K562 (cell line): ENCODE measurements around the gene SPANXA2. TPM values are rescaled to one million over a fixed set of nuclear protein-coding genes. Genes with fewer than 3 reads are reported as not detected.

Experiments
- ATAC-seq: fragments of 200-7000 bp; cut with Tn5 transposase; 3 replicates; pipeline ENCODE4 v1.9.1; 2020; ENCODE audit warnings: moderate library complexity
- BruUV-seq: library from RNA; stranded (reverse); fragments of 400-500 nt; replicated peaks from 2 replicates; lab custom pipeline; 2021; lab: Mats Ljungman, UMichigan
- CTCF ChIA-PET: fragments of 300-600 bp; formaldehyde crosslinking; extraction: SDS; loops from one replicate; lab custom pipeline; 2021; ENCODE audit warnings: low intra/inter-chr PET ratio; lab: Yijun Ruan, JAX
- POLR2A ChIA-PET: fragments of 300-600, 350-650 bp; sonication (Branson Sonifier 250); formaldehyde crosslinking; extraction: SDS; loops from one replicate; lab custom pipeline; 2021; ENCODE audit warnings: antibody characterized with exemption, inconsistent platforms; lab: Yijun Ruan, JAX
- DNase-seq, 4 experiments: peaks; one replicate each; pipeline versions ENCODE4 v3.0.0 to v3.0.0-alpha.2; 2011 to 2018; ENCODE audit warnings: low spot score in 3 of 4, mixed read lengths in 3 of 4; ENCODE audit errors: extremely low read depth in 1 of 4
- FAIRE-seq: peaks from 2 replicates; lab custom pipeline; 2011; peaks lifted over from hg19 to GRCh38; lab: Jason Lieb, UNC
- H2AFZ ChIP-seq: 2 replicates; pipeline ENCODE4 v1.6.0; 2011; ENCODE audit warnings: low read depth, low read length, control low read depth, inconsistent platforms
- H3K27ac ChIP-seq: fragments of 200-600 bp; 3 replicates; pipeline ENCODE4 v1.8.0; 2011; ENCODE audit warnings: low read depth, mild to moderate bottlenecking, control low read depth, inconsistent platforms, low read length, moderate library complexity, mixed read lengths; ENCODE audit errors: extremely low read depth
- H3K27me3 ChIP-seq, 2 experiments: fragments of 300-600 bp in 1 of 2; 2 replicates in 1 of 2; 3 replicates in 1 of 2; pipeline versions ENCODE4 v1.6.0 to v1.8.0; 2011; ENCODE audit warnings: inconsistent platforms in 2 of 2, low read length in 2 of 2, mild to moderate bottlenecking in 1 of 2, mixed read lengths in 1 of 2, moderate library complexity in 1 of 2; ENCODE audit not compliant: control insufficient read depth in 2 of 2, insufficient read depth in 2 of 2
- H3K36me3 ChIP-seq: fragments of 300-600 bp; 3 replicates; pipeline ENCODE4 v1.8.0; 2011; ENCODE audit warnings: mild to moderate bottlenecking, low read length, inconsistent platforms; ENCODE audit not compliant: control insufficient read depth, insufficient read depth
- H3K4me1 ChIP-seq, 2 experiments: fragments of 200-600 bp in 1 of 2; replicated peaks in 1 of 2; 2 replicates in 1 of 2; 3 replicates in 1 of 2; pipeline versions ENCODE4 v1.5.1 to v1.8.0; 2011; ENCODE audit warnings: inconsistent platforms in 2 of 2, low read length in 2 of 2, mild to moderate bottlenecking in 1 of 2, mixed read lengths in 1 of 2, moderate library complexity in 1 of 2; ENCODE audit not compliant: control insufficient read depth in 2 of 2, insufficient read depth in 2 of 2
- H3K4me2 ChIP-seq: 2 replicates; pipeline ENCODE4 v1.6.1; 2011; ENCODE audit warnings: low read length, control low read depth, inconsistent platforms, mixed read lengths; ENCODE audit not compliant: insufficient read depth
- H3K4me3 ChIP-seq: fragments of 200-600 bp; sonication (generic), shearing (Covaris generic); 2 replicates; pipeline ENCODE4 v1.5.1; 2016; ENCODE audit warnings: control low read depth, inconsistent platforms
- H3K79me2 ChIP-seq: fragments of 200-600 bp; 3 replicates; pipeline ENCODE4 v1.8.0; 2011; ENCODE audit warnings: low read length, inconsistent platforms; ENCODE audit not compliant: control insufficient read depth, insufficient read depth
- H3K9ac ChIP-seq, 2 experiments: 2 replicates each; pipeline versions ENCODE4 v1.6.0 to v1.6.1; 2011; ENCODE audit warnings: low read depth in 2 of 2, low read length in 2 of 2, control low read depth in 1 of 2, inconsistent platforms in 1 of 2, mild to moderate bottlenecking in 1 of 2, mixed read lengths in 1 of 2; ENCODE audit not compliant: insufficient read depth in 1 of 2
- H3K9me1 ChIP-seq: one replicate; pipeline ENCODE4 v1.6.0; 2011; ENCODE audit warnings: inconsistent platforms, mild to moderate bottlenecking, low read length, moderate library complexity; ENCODE audit not compliant: control insufficient read depth, insufficient read depth
- H3K9me3 ChIP-seq: replicated peaks from 2 replicates; pipeline ENCODE4 v1.5.1; 2011; ENCODE audit warnings: low read depth, low read length, inconsistent platforms; ENCODE audit not compliant: control insufficient read depth, insufficient read depth
- H4K20me1 ChIP-seq: replicated peaks from 2 replicates; pipeline ENCODE4 v1.6.1; 2011; ENCODE audit warnings: low read length, inconsistent platforms, mixed read lengths; ENCODE audit not compliant: control insufficient read depth, insufficient read depth
- BMI1 ChIP-seq: fragments of 150-350 bp; IDR thresholded peaks from 2 replicates; pipeline ENCODE4 v1.6.1; 2014; ENCODE audit warnings: low read length
- CEBPG ChIP-seq, 3 experiments: fragments of 200-800 bp in 1 of 3; sonication (Bioruptor generic) in 1 of 3; sonication (generic) in 1 of 3; formaldehyde crosslinking in 1 of 3; IDR thresholded peaks in 2 of 3; conservative IDR thresholded peaks in 1 of 3; 2 replicates each; pipeline versions ENCODE4 v1.6.1 to v1.8.0; 2016 to 2022; ENCODE audit warnings: missing compliant biosample characterization in 2 of 3, missing genetic modification characterization in 2 of 3, mild to moderate bottlenecking in 1 of 3, missing genetic modification reagents in 1 of 3
- DDX20 ChIP-seq: fragments of 450-650 bp; IDR thresholded peaks from 2 replicates; pipeline ENCODE4 v1.6.1; 2016; ENCODE audit warnings: missing genetic modification characterization, low read depth, mild to moderate bottlenecking, missing compliant biosample characterization, moderate library complexity
- EHMT2 ChIP-seq: fragments of 450-650 bp; IDR thresholded peaks from 2 replicates; pipeline ENCODE4 v1.6.1; 2018; ENCODE audit warnings: antibody characterized with exemption
- ELF2 ChIP-seq: fragments of 250-450 bp; sonication (Bioruptor Pico); IDR thresholded peaks from 2 replicates; pipeline ENCODE4 v1.5.0; 2021; ENCODE audit warnings: mild to moderate bottlenecking
- HINFP ChIP-seq: fragments of 450-650 bp; conservative IDR thresholded peaks from 2 replicates; pipeline ENCODE4 v1.6.1; 2016; ENCODE audit warnings: missing genetic modification characterization, low read depth, mild to moderate bottlenecking, control low read depth, missing compliant biosample characterization
- NFXL1 ChIP-seq: fragments of 450-650 bp; formaldehyde crosslinking; IDR thresholded peaks from 2 replicates; pipeline ENCODE4 v1.4.0; 2021; ENCODE audit warnings: mild to moderate bottlenecking
- SRSF1 ChIP-seq: fragments of 200-400 bp; formaldehyde crosslinking; IDR thresholded peaks from 2 replicates; pipeline ENCODE4 v1.6.1; 2017; ENCODE audit warnings: mild to moderate bottlenecking, low read depth, low read length, moderate library complexity
- TARDBP ChIP-seq: fragments of 450-650 bp; IDR thresholded peaks from 2 replicates; pipeline ENCODE4 v1.6.1; 2016
- ZNF140 ChIP-seq: fragments of 250-450 bp; sonication (Bioruptor Pico); IDR thresholded peaks from 2 replicates; pipeline ENCODE4 v1.8.0; 2021; ENCODE audit warnings: moderate library complexity, mild to moderate bottlenecking, inconsistent platforms
- WGBS: fragments of 100-300 bp; shearing (Covaris generic); methylation state at CpG from one replicate; pipeline ENCODE4 v1.1.6; 2016; ENCODE audit warnings: low coverage, mixed read lengths; ENCODE audit not compliant: insufficient coverage; ENCODE audit errors: missing lambda C conversion rate; 5-methylcytosine and 5-hydroxymethylcytosine counted together
- in situ Hi-C: fragments of 300-500 bp; cut with MboI; formaldehyde crosslinking; loops from 4 replicates; pipeline ENCODE4 v1.15.0; 2018; ENCODE audit warnings: inconsistent platforms, mixed read lengths
- intact Hi-C: fragments of 100-400 bp; cut with micrococcal nuclease; formaldehyde crosslinking; loops from 2 replicates; pipeline ENCODE4 v1.14.2; 2022
- polyA plus RNA-seq, 8 experiments: library from polyadenylated mRNA; depleted of rRNA in 4 of 8; stranded (reverse) in 5 of 8; unstranded in 3 of 8; fragments of >200 nt; fragmentation: Nextera tagmentation in 2 of 8; fragmentation: Illumina TruSeq in 1 of 8; extraction: Ambion mirVana in 2 of 8; extraction: Trizol in 1 of 8; gene quantifications; 2 replicates each; pipeline versions ENCODE4 v1.2.1 to v1.2.3, GENCODE V29; 2011 to 2014; ENCODE audit warnings: inconsistent platforms in 1 of 8, missing spikeins in 1 of 8
- total RNA-seq, 7 experiments: library from RNA; depleted of rRNA in 6 of 7; stranded (reverse); fragments of >200 nt in 6 of 7; fragmentation: Illumina TruSeq in 2 of 7; extraction: Trizol in 2 of 7; gene quantifications; 2 replicates each; pipeline versions ENCODE4 v1.2.1 to v1.2.3, GENCODE V29; 2011 to 2021; ENCODE audit warnings: low replicate concordance in 1 of 7
- TF ChIP-seq, protein P1 (sequence below): sonication (generic); formaldehyde crosslinking; IDR thresholded peaks from 2 replicates; pipeline ENCODE4 v1.8.1; 2023; ENCODE audit warnings: mild to moderate bottlenecking, missing genetic modification reagents, moderate library complexity
- TF ChIP-seq, protein P2 (sequence below): IDR thresholded peaks from 2 replicates; pipeline ENCODE4 v1.6.1; 2011; ENCODE audit warnings: borderline replicate concordance, low read depth, mild to moderate bottlenecking, moderate library complexity, low read length; ENCODE audit not compliant: insufficient read depth, poor library complexity, severe bottlenecking

The SPANXA2 gene
- total and polyA plus RNA-seq, 9 of the 15 experiments (the other 6 are each of a cell fraction or from before 2014, with no cell fraction given): 0.17 to 0.22 TPM; not detected in 7

- Histone ChIP-seq H2AFZ (no peak overlapping the region), H3K27me3 (no peaks in the 10 kb centered on the region), H3K4me1 (no peaks in the 10 kb centered on the region), H3K27ac (no peak overlapping the region), H3K79me2 (no peaks in the 10 kb centered on the region), H3K9ac (no peak overlapping the region), H4K20me1 (no peaks in the 10 kb centered on the region), H3K4me2 (no peak overlapping the region), H3K9me3 (no peaks in the 10 kb centered on the region; the same call in 1 of the 2 replicates), H3K4me3 (no peak overlapping the region), H3K9me1 (no peaks in the 10 kb centered on the region), H3K36me3 (no peaks in the 10 kb centered on the region)
- ChIA-PET POLR2A (no interaction called here), CTCF (no interaction called here)
- TF ChIP-seq BMI1 (no peak), ELF2 (no peak), TARDBP (no peak), HINFP (no peak), SRSF1 (no peak), NFXL1 (CRISPR knock-in tag) (no peak), EHMT2 (no peak), ZNF140 (CRISPR knock-in tag) (no peak), DDX20 (tag) (no peak), CEBPG (CRISPR knock-in tag; IDR thresholded peaks at IDR 0.05) (no peak), CEBPG (tag; conservative IDR thresholded peaks at IDR 0.05 in 1 of 2, IDR thresholded peaks at IDR 0.05 in 1 of 2) (no peak)
- TF ChIP-seq, protein P1, sequence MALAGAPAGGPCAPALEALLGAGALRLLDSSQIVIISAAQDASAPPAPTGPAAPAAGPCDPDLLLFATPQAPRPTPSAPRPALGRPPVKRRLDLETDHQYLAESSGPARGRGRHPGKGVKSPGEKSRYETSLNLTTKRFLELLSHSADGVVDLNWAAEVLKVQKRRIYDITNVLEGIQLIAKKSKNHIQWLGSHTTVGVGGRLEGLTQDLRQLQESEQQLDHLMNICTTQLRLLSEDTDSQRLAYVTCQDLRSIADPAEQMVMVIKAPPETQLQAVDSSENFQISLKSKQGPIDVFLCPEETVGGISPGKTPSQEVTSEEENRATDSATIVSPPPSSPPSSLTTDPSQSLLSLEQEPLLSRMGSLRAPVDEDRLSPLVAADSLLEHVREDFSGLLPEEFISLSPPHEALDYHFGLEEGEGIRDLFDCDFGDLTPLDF (CRISPR knock-in tag): no peak
- TF ChIP-seq, protein P2, sequence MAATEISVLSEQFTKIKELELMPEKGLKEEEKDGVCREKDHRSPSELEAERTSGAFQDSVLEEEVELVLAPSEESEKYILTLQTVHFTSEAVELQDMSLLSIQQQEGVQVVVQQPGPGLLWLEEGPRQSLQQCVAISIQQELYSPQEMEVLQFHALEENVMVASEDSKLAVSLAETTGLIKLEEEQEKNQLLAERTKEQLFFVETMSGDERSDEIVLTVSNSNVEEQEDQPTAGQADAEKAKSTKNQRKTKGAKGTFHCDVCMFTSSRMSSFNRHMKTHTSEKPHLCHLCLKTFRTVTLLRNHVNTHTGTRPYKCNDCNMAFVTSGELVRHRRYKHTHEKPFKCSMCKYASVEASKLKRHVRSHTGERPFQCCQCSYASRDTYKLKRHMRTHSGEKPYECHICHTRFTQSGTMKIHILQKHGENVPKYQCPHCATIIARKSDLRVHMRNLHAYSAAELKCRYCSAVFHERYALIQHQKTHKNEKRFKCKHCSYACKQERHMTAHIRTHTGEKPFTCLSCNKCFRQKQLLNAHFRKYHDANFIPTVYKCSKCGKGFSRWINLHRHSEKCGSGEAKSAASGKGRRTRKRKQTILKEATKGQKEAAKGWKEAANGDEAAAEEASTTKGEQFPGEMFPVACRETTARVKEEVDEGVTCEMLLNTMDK: no peak
- FAIRE-seq (no peak), DNase-seq (no peak), ATAC-seq (no peak)
- WGBS: 0% methylated on average over 1 of the region's 1 CpG
- in situ Hi-C loops (no loop called here), intact Hi-C loops (no loop called here)
- BruUV-seq: no TSS peak
Observed at GRCh38 chrX:141609111-141609510, 19.6 kb downstream of the SPANXA2 start.
